HepG2 (cell line): ENCODE measurements around the gene UBXN6. TPM values are rescaled to one million over a fixed set of nuclear protein-coding genes. Genes with fewer than 3 reads are reported as not detected.

ENCODE experiments used
- AGO2 ChIP-seq: fragments of 200-400 bp; formaldehyde crosslinking; optimal IDR thresholded peaks from 2 replicates; pipeline ENCODE3; 2017; ENCODE audit warnings: mild to moderate bottlenecking, low read depth, low read length, moderate library complexity
- ARHGAP35 ChIP-seq: sonication (generic); formaldehyde crosslinking; IDR thresholded peaks from 2 replicates; pipeline ENCODE4 v1.9.0; 2022; ENCODE audit warnings: mild to moderate bottlenecking, inconsistent platforms, moderate library complexity, missing genetic modification reagents, borderline replicate concordance
- ATF1 ChIP-seq: IDR thresholded peaks from 2 replicates; pipeline ENCODE4 v1.6.1; 2016; ENCODE audit warnings: mild to moderate bottlenecking, control low read depth
- DNMT1 ChIP-seq: sonication (generic); formaldehyde crosslinking; IDR thresholded peaks from 2 replicates; pipeline ENCODE4 v1.5.1; 2020; ENCODE audit warnings: mild to moderate bottlenecking, missing genetic modification reagents
- FOSL1 ChIP-seq: sonication (generic); formaldehyde crosslinking; IDR thresholded peaks from 2 replicates; pipeline ENCODE4 v1.9.0; 2021; ENCODE audit warnings: missing genetic modification reagents, borderline replicate concordance
- HNRNPH1 ChIP-seq: fragments of 200-400 bp; formaldehyde crosslinking; optimal IDR thresholded peaks from 2 replicates; pipeline ENCODE3; 2017; ENCODE audit warnings: mild to moderate bottlenecking, low read depth, low read length
- HNRNPUL1 ChIP-seq: fragments of 200-400 bp; formaldehyde crosslinking; IDR thresholded peaks from 2 replicates; pipeline ENCODE4 v1.6.1; 2017; ENCODE audit warnings: low read depth, mild to moderate bottlenecking, low read length, moderate library complexity
- HOXA5 ChIP-seq: sonication (generic); formaldehyde crosslinking; IDR thresholded peaks from 2 replicates; pipeline ENCODE4 v1.4.0; 2020; ENCODE audit warnings: missing genetic modification reagents
- MAZ ChIP-seq, 2 experiments: sonication (generic) in 1 of 2; formaldehyde crosslinking in 1 of 2; IDR thresholded peaks; 2 replicates each; pipeline versions ENCODE4 v1.5.0 to v1.6.1; 2012 to 2020; ENCODE audit warnings: low read depth in 2 of 2, mild to moderate bottlenecking in 2 of 2, borderline replicate concordance in 1 of 2, improper control_type of control experiment in 1 of 2, low read length in 1 of 2, missing genetic modification reagents in 1 of 2, moderate library complexity in 1 of 2
- NCOA2 ChIP-seq: sonication (generic); formaldehyde crosslinking; IDR thresholded peaks from 2 replicates; pipeline ENCODE4 v1.8.0; 2022; ENCODE audit warnings: inconsistent platforms
- NFRKB ChIP-seq: fragments of 450-650 bp; IDR thresholded peaks from 2 replicates; pipeline ENCODE4 v1.6.1; 2017
- RFXAP ChIP-seq: sonication (generic); formaldehyde crosslinking; IDR thresholded peaks from 2 replicates; pipeline ENCODE4 v1.4.0; 2020; ENCODE audit warnings: missing genetic modification reagents, borderline replicate concordance
- SUZ12 ChIP-seq: fragments of 150-350 bp; IDR thresholded peaks from 2 replicates; pipeline ENCODE4 v1.6.1; 2014; ENCODE audit warnings: low read depth, low read length
- TCF7 ChIP-seq: sonication (generic); IDR thresholded peaks from 2 replicates; pipeline ENCODE4 v1.6.1; 2016; ENCODE audit warnings: antibody characterized with exemption, low read depth
- TEAD3 ChIP-seq: optimal IDR thresholded peaks from 2 replicates; pipeline ENCODE3; 2016; ENCODE audit warnings: borderline replicate concordance
- ZBTB1 ChIP-seq: sonication (generic); formaldehyde crosslinking; IDR thresholded peaks from 2 replicates; pipeline ENCODE4 v1.4.0; 2020; ENCODE audit warnings: missing genetic modification reagents, borderline replicate concordance
- ZBTB7A ChIP-seq: sonication (generic); formaldehyde crosslinking; IDR thresholded peaks from 2 replicates; pipeline ENCODE4 v1.8.0; 2022; ENCODE audit warnings: mild to moderate bottlenecking, missing genetic modification reagents
- ZKSCAN5 ChIP-seq: sonication (generic); formaldehyde crosslinking; IDR thresholded peaks from 2 replicates; pipeline ENCODE4 v1.5.1; 2020; ENCODE audit warnings: mild to moderate bottlenecking, missing genetic modification reagents
- ZNF235 ChIP-seq: sonication (generic); formaldehyde crosslinking; IDR thresholded peaks from 2 replicates; pipeline ENCODE4 v1.8.1; 2023; ENCODE audit warnings: mild to moderate bottlenecking, missing genetic modification reagents, borderline replicate concordance
- ZNF256 ChIP-seq: sonication (generic); formaldehyde crosslinking; conservative IDR thresholded peaks from 2 replicates; pipeline ENCODE4 v1.4.0; 2020; ENCODE audit warnings: missing genetic modification reagents
- ZNF879 ChIP-seq: sonication (generic); formaldehyde crosslinking; IDR thresholded peaks from 2 replicates; pipeline ENCODE4 v1.8.1; 2023; ENCODE audit warnings: missing genetic modification reagents
- ZSCAN20 ChIP-seq: sonication (generic); formaldehyde crosslinking; IDR thresholded peaks from 2 replicates; pipeline ENCODE4 v1.4.0; 2020; ENCODE audit warnings: missing genetic modification reagents, mild to moderate bottlenecking, borderline replicate concordance
- ZSCAN9 ChIP-seq: IDR thresholded peaks from 2 replicates; pipeline ENCODE4 v1.6.1; 2016; ENCODE audit warnings: borderline replicate concordance
- polyA plus RNA-seq, 8 experiments: library from polyadenylated mRNA; depleted of rRNA in 3 of 8; stranded (reverse) in 7 of 8; unstranded in 1 of 8; fragments of >200 nt; fragmentation: Illumina TruSeq in 4 of 8; extraction: Trizol in 4 of 8; gene quantifications; 2 replicates each; pipeline versions ENCODE4 v1.2.1 to v1.2.3, GENCODE V29; 2011 to 2016; ENCODE audit warnings: low read depth in 4 of 8, missing spikeins in 1 of 8, mixed read lengths in 1 of 8; ENCODE audit not compliant: insufficient read depth in 1 of 8
- total RNA-seq, 5 experiments: library from RNA; depleted of rRNA; stranded (reverse); fragments of >200 nt; fragmentation: Illumina TruSeq; extraction: Trizol; gene quantifications; 2 replicates each; pipeline ENCODE4 v1.2.3, GENCODE V29; 2016; ENCODE audit warnings: low read depth in 1 of 5
- TF ChIP-seq, protein P1 (sequence below): IDR thresholded peaks from 2 replicates; pipeline ENCODE4 v1.6.1; 2016; ENCODE audit warnings: low read depth, borderline replicate concordance
- TF ChIP-seq, protein P2 (sequence below): sonication (generic); formaldehyde crosslinking; IDR thresholded peaks from 2 replicates; pipeline ENCODE4 v1.9.0; 2021; ENCODE audit warnings: missing genetic modification reagents, borderline replicate concordance
- TF ChIP-seq, protein P3 (sequence below): conservative IDR thresholded peaks from 2 replicates; pipeline ENCODE4 v1.6.1; 2018; ENCODE audit warnings: missing genetic modification reagents
- TF ChIP-seq, protein P4 (sequence below): sonication (generic); formaldehyde crosslinking; IDR thresholded peaks from 2 replicates; pipeline ENCODE4 v1.4.0; 2020; ENCODE audit warnings: low read depth, mild to moderate bottlenecking, missing genetic modification reagents

Gene UBXN6
- total and polyA plus RNA-seq, 2 of the 13 experiments (the other 11 are each of a cell fraction or from before 2014, with no cell fraction given), result 34.9 to 35.5 TPM

DNA sequence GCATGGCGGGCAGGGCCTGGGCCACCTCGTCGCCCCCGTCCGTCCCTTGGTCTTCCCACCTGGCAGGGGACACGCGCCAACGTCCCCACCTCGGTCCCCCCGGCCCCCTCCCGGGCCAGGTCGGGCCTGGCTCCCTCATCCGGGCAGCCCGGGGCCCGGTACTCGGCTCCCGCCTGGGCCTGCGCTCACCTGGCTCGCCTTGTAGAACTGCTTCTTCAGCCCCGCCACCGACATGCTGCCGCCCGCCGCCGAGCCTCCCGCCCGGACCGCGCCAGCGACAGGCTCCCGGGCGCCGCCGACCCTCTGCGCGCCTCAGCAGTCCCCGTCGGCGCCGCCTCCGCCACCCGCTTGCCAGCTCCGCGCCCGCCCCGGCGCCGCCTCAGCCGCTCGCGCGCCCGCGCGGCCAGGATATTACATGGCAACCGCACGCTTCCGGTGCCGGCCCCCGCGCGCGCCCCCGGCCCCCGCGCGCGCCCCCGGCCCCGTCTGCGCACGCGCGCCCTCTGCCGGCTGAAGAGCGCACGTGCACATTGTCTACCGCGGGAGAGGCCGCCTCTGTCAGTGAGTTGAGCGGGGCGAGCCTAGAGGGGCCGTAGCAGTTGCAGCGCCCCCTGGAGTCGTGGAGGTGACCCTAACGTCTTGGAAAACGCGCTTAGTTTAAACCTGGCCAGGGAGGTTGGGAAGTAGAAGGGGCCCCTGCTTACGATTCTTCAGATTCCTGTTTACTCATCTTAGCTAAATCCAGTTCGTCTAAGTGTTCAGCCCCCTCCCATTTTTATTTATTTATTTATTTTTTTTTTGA is 57.3 kb downstream of the UBXN6 start, which contains the start of gene SH3GL1 (continued):
- TF ChIP-seq ZSCAN9 (0 out of 2 replicates have a peak, but pooled peaks have one; percentile 63), SUZ12 (no peak), MAZ (IDR thresholded peaks at IDR 0.05; ENCODE audit: borderline replicate concordance, low read depth, low read length) (no peak), MAZ (CRISPR knock-in tag; IDR thresholded peaks at IDR 0.05; ENCODE audit: low read depth) (peak; percentile 76; the same call in 1 of the 2 replicates), NFRKB (no peak), TCF7 (no peak), ZNF256 (CRISPR knock-in tag) (no peak), ZSCAN20 (CRISPR knock-in tag) (no peak), DNMT1 (CRISPR knock-in tag) (no peak), TEAD3 (peak; percentile 68), ZNF235 (no peak), HOXA5 (CRISPR knock-in tag) (peak; percentile 88), ZBTB7A (peak; percentile 52; the same call in 1 of the 2 replicates), ARHGAP35 (no peak), RFXAP (CRISPR knock-in tag) (peak; percentile 45; the same call in 1 of the 2 replicates), AGO2 (peak; percentile 46), FOSL1 (no peak), ZNF879 (CRISPR knock-in tag) (no peak), ZBTB1 (CRISPR knock-in tag) (no peak), HNRNPH1 (no peak), ATF1 (CRISPR knock-in tag) (no peak), ZKSCAN5 (CRISPR knock-in tag) (no peak), NCOA2 (CRISPR knock-in tag) (peak; percentile 66), HNRNPUL1 (no peak)
- TF ChIP-seq, protein P1, sequence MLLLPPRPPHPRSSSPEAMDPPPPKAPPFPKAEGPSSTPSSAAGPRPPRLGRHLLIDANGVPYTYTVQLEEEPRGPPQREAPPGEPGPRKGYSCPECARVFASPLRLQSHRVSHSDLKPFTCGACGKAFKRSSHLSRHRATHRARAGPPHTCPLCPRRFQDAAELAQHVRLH (CRISPR knock-in tag), result 0 out of 2 replicates have a peak, but pooled peaks have one; percentile 77
- TF ChIP-seq, protein P2, sequence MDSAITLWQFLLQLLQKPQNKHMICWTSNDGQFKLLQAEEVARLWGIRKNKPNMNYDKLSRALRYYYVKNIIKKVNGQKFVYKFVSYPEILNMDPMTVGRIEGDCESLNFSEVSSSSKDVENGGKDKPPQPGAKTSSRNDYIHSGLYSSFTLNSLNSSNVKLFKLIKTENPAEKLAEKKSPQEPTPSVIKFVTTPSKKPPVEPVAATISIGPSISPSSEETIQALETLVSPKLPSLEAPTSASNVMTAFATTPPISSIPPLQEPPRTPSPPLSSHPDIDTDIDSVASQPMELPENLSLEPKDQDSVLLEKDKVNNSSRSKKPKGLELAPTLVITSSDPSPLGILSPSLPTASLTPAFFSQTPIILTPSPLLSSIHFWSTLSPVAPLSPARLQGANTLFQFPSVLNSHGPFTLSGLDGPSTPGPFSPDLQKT (CRISPR knock-in tag), result no peak
- TF ChIP-seq, protein P3, sequence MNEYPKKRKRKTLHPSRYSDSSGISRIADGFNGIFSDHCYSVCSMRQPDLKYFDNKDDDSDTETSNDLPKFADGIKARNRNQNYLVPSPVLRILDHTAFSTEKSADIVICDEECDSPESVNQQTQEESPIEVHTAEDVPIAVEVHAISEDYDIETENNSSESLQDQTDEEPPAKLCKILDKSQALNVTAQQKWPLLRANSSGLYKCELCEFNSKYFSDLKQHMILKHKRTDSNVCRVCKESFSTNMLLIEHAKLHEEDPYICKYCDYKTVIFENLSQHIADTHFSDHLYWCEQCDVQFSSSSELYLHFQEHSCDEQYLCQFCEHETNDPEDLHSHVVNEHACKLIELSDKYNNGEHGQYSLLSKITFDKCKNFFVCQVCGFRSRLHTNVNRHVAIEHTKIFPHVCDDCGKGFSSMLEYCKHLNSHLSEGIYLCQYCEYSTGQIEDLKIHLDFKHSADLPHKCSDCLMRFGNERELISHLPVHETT (CRISPR knock-in tag), result peak; percentile 87
- TF ChIP-seq, protein P4, sequence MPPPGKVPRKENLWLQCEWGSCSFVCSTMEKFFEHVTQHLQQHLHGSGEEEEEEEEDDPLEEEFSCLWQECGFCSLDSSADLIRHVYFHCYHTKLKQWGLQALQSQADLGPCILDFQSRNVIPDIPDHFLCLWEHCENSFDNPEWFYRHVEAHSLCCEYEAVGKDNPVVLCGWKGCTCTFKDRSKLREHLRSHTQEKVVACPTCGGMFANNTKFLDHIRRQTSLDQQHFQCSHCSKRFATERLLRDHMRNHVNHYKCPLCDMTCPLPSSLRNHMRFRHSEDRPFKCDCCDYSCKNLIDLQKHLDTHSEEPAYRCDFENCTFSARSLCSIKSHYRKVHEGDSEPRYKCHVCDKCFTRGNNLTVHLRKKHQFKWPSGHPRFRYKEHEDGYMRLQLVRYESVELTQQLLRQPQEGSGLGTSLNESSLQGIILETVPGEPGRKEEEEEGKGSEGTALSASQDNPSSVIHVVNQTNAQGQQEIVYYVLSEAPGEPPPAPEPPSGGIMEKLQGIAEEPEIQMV (CRISPR knock-in tag), result 0 out of 2 replicates have a peak, but pooled peaks have one; percentile 35
